ENCODE measurements around the gene THTPA.

THTPA gene

DNA sequence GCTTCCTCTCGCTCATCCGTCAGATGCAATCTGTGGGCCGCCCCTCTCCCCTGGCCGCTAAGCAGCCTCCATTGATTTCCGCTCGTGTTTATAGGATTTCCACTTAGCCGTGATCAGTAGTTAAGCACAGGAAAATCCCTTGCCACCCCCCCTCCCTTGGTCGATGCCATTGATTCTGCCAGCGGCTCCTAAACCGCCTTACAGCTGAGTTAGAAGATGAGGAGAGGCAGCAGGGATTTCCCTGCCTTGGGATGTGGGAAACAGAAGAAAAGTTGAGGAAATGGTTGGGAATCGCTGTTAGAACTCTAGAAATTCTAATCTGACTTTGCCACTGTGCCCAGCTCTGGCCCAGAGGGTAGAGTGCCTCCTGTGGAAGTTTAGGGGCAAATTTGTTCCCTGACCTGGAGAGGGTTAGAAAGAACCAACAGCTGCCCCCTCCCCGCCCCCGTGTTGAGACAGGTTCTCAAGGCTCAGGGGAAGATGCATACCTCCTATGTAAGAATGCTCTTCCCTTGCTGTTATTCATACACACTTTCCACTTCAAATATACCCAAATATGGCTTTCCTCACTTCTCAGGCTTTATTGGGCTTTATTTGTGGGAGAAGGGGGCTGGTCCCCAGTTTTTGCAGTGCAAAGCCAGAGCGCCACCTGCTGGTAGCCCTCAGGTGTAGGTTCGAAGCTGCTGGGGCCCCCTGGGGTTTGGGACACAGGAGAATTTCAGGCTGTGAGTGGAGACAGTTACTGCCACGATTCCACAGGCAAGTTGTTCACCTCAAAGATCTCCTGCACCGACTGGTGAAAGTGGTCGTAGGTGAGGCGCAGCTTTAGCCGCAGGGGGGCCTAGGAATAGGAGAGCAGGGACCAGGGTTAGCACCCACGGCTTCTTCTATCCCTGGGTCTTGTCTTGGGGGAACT is 3.2 kb downstream of the THTPA start:
- Histone ChIP-seq H3K36me3 (ENCODE audit: control insufficient read depth in 4 of 4, insufficient read depth in 4 of 4, low read length in 3 of 4) (peaks cover 20 to 66% (median 47%) of the 10 kb centered on the region in 4 experiments), H3K27ac (ENCODE audit: insufficient read depth in 1 of 2, low read depth in 1 of 2, low read length in 2 of 2, poor library complexity in 1 of 2, severe bottlenecking in 2 of 2) (no peak overlapping the region), H3K9me3 (ENCODE audit: control extremely low read depth in 1 of 5, control insufficient read depth in 4 of 5, insufficient read depth in 2 of 5, low read depth in 1 of 5, low read length in 4 of 5) (no peaks in the 10 kb centered on the region), H3K4me1 (ENCODE audit: control extremely low read depth in 1 of 4, control insufficient read depth in 4 of 4, insufficient read depth in 4 of 4, low read length in 3 of 4) (peaks cover 0 to 26% (median 17%) of the 10 kb centered on the region in 4 experiments), H3K27me3 (replicated peaks in 2 of 5; ENCODE audit: control insufficient read depth in 4 of 5, insufficient read depth in 5 of 5, low read length in 4 of 5) (no peaks in the 10 kb centered on the region), H3K4me3 (ENCODE audit: control insufficient read depth in 1 of 7, extremely low read depth in 1 of 7, insufficient read depth in 4 of 7, low read depth in 2 of 7, low read length in 6 of 7) (no peak overlapping the region)
- peak; percentile 66 to 85 (median 79) for DNase-seq
- CTCF ChIA-PET, result interaction anchor here (0.9 to 20.8 kb wide), 21 partner anchors 8 to 558 kb away, joined by 3 to 519 read pairs (median 8); partner anchors contain the start of genes AP1G2 and ZFHX2
- WGBS (ENCODE audit: insufficient coverage), result 72% methylated on average over 12 of the region's 21 CpGs
- POLR2A ChIA-PET, result interaction anchor here (0.6 to 1.0 kb wide), 3 partner anchors 237 to 1421 kb away, joined by 3 to 4 read pairs (median 3); no protein-coding TSS in a partner anchor

DNA sequence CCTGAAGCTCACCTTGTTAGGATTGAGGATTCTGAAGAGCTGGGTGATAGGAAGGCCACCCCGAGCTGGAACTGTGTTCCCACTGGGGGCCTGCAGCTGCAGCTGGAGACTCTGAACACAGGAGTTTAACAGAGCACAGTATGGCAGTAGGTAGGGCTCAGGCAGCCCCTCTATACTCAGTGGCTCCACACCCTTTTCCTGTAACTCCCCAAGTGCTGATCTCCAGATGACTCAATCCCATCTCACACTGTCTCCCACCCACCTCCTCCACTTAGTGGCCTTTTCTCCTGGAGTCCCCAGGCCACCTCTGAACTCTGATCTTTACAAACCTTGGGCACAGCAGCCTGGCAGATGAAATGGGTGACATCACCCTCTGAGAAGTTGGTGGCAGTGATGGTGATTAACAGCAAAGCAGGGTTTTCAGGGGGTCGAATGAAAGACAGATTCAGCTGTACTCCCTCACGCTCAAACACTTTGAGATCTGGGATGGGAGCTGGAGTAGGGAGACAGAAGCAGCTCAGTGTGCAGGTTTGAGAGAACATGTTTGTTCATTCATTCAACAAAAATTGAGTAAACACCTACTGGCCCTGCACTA is 4.0 kb downstream of the THTPA start:
- ChIA-PET POLR2A (interaction anchor here (1.0 kb wide), 1 partner anchor 293 kb away, joined by 4 read pairs; no protein-coding TSS in a partner anchor), CTCF (interaction anchor here (0.9 to 20.8 kb wide), 21 partner anchors 8 to 557 kb away, joined by 3 to 519 read pairs (median 8); partner anchors contain the start of genes AP1G2, HOMEZ and ZFHX2)
- Histone ChIP-seq H3K36me3 (ENCODE audit: control insufficient read depth in 4 of 4, insufficient read depth in 4 of 4, low read length in 3 of 4) (peaks cover 23 to 73% (median 51%) of the 10 kb centered on the region in 4 experiments), H3K27me3 (replicated peaks in 2 of 5; ENCODE audit: control insufficient read depth in 4 of 5, insufficient read depth in 5 of 5, low read length in 4 of 5) (no peaks in the 10 kb centered on the region), H3K9me3 (ENCODE audit: control extremely low read depth in 1 of 5, control insufficient read depth in 4 of 5, insufficient read depth in 2 of 5, low read depth in 1 of 5, low read length in 4 of 5) (no peaks in the 10 kb centered on the region), H3K27ac (ENCODE audit: insufficient read depth in 1 of 2, low read depth in 1 of 2, low read length in 2 of 2, poor library complexity in 1 of 2, severe bottlenecking in 2 of 2) (no peak overlapping the region), H3K4me1 (ENCODE audit: control extremely low read depth in 1 of 4, control insufficient read depth in 4 of 4, insufficient read depth in 4 of 4, low read length in 3 of 4) (peaks cover 0 to 26% (median 16%) of the 10 kb centered on the region in 4 experiments), H3K4me3 (ENCODE audit: control insufficient read depth in 1 of 7, extremely low read depth in 1 of 7, insufficient read depth in 4 of 7, low read depth in 2 of 7, low read length in 6 of 7) (no peak overlapping the region)
- DNase-seq, result no peak
- 94% methylated on average over 3 of the region's 3 CpGs for WGBS (ENCODE audit: insufficient coverage)

DNA sequence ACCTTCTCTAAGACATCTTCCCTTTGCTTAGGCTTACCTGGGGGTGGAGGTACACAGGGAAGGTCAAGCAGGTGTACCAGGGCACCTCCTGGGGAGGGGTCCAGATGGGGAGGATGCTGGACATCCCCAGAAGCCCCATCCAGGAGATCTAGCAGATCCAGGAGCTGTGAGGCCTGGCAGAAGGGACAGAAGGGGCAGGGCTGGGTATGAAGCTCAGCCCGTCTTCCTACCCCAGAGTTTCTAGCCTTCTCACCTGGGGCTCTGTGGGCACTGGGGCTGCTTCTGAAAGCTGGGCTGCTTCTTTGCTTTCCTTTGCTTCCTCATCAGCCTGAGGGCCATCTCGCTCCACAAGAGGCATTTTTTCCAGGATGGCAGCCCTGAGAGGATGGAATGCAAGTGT is 5.2 kb downstream of the THTPA start:
- POLR2A ChIA-PET, result interaction anchor here (1.4 kb wide), 1 partner anchor 83 kb away, joined by 3 read pairs; no protein-coding TSS in a partner anchor
- Histone ChIP-seq H3K36me3 (ENCODE audit: control insufficient read depth in 4 of 4, insufficient read depth in 4 of 4, low read length in 3 of 4) (peaks cover 24 to 86% (median 57%) of the 10 kb centered on the region in 4 experiments), H3K27me3 (replicated peaks in 2 of 5; ENCODE audit: control insufficient read depth in 4 of 5, insufficient read depth in 5 of 5, low read length in 4 of 5) (no peaks in the 10 kb centered on the region), H3K27ac (ENCODE audit: insufficient read depth in 1 of 2, low read depth in 1 of 2, low read length in 2 of 2, poor library complexity in 1 of 2, severe bottlenecking in 2 of 2) (no peak overlapping the region), H3K4me3 (ENCODE audit: control insufficient read depth in 1 of 7, extremely low read depth in 1 of 7, insufficient read depth in 4 of 7, low read depth in 2 of 7, low read length in 6 of 7) (no peak overlapping the region), H3K9me3 (ENCODE audit: control extremely low read depth in 1 of 5, control insufficient read depth in 4 of 5, insufficient read depth in 2 of 5, low read depth in 1 of 5, low read length in 4 of 5) (no peaks in the 10 kb centered on the region), H3K4me1 (ENCODE audit: control extremely low read depth in 1 of 4, control insufficient read depth in 4 of 4, insufficient read depth in 4 of 4, low read length in 3 of 4) (peaks cover 0 to 19% (median 13%) of the 10 kb centered on the region in 4 experiments)
- 92% methylated on average over 2 of the region's 2 CpGs for WGBS (ENCODE audit: insufficient coverage)
- CTCF ChIA-PET, result interaction anchor here (0.8 to 20.8 kb wide), 11 partner anchors 9 to 239 kb away, joined by 3 to 519 read pairs (median 15); partner anchors contain the start of genes AP1G2, NGDN and ZFHX2
- no peak for DNase-seq

DNA sequence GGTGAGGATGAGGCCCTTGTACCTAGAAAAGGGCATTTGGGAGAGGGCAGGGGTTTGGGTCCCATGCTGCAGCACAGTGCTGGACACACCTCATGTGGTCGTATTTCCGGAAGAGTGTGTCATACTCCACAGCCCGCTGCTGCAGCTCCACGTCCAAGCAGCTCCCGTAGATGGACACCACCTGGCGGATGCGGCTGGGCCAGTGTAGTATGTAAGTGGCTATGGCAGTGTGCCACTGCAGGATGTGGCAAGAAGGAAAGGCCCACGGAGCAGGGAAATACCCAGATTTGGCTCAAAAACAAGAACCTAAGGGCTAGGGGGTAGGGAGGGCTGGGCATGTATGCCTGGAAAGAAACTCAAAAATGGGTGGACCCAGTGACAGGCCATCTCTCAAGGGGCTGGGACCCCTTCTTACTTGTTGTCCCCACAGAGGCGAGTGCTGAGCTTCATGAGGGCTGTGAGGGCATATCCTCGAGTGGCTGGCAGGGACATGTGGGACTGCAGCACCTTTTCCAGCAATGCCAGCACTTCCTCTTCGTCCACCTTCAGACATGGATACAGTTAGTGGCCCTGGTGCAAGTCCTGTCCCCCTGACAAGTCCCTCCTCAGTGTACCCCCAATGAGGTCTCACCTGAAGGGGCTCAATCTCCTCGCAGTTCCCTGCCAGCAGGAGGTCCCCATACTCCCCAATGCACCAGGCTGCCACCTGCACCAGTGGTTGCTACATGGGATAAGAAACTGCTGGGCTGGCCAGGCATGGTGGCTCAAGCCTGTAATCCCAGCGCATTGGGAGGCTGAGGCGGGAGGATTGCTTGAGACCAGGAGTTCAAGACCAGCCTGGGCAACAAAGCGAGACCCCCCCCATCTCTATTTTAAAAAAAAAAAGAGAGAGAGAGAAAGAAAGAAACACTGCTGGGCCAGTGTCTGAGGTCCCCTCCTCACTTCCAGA is 6.1 kb downstream of the THTPA start:
- Histone ChIP-seq H3K27me3 (replicated peaks in 2 of 5; ENCODE audit: control insufficient read depth in 4 of 5, insufficient read depth in 5 of 5, low read length in 4 of 5) (no peaks in the 10 kb centered on the region), H3K9me3 (ENCODE audit: control extremely low read depth in 1 of 5, control insufficient read depth in 4 of 5, insufficient read depth in 2 of 5, low read depth in 1 of 5, low read length in 4 of 5) (no peaks in the 10 kb centered on the region), H3K4me1 (ENCODE audit: control extremely low read depth in 1 of 4, control insufficient read depth in 4 of 4, insufficient read depth in 4 of 4, low read length in 3 of 4) (peaks cover 0 to 18% (median 13%) of the 10 kb centered on the region in 4 experiments), H3K36me3 (ENCODE audit: control insufficient read depth in 4 of 4, insufficient read depth in 4 of 4, low read length in 3 of 4) (peaks cover 24 to 87% (median 57%) of the 10 kb centered on the region in 4 experiments), H3K4me3 (ENCODE audit: control insufficient read depth in 1 of 7, extremely low read depth in 1 of 7, insufficient read depth in 4 of 7, low read depth in 2 of 7, low read length in 6 of 7) (no peak overlapping the region), H3K27ac (ENCODE audit: insufficient read depth in 1 of 2, low read depth in 1 of 2, low read length in 2 of 2, poor library complexity in 1 of 2, severe bottlenecking in 2 of 2) (no peak overlapping the region)
- 92% methylated on average over 10 of the region's 15 CpGs for WGBS (ENCODE audit: insufficient coverage)
- POLR2A ChIA-PET, result interaction anchor here (1.4 kb wide), 1 partner anchor 84 kb away, joined by 3 read pairs; no protein-coding TSS in a partner anchor
- DNase-seq, result no peak
- CTCF ChIA-PET, result interaction anchor here (0.8 to 20.8 kb wide), 17 partner anchors 8 to 240 kb away, joined by 3 to 519 read pairs (median 6); partner anchors contain the start of genes AP1G2, NGDN and ZFHX2

DNA sequence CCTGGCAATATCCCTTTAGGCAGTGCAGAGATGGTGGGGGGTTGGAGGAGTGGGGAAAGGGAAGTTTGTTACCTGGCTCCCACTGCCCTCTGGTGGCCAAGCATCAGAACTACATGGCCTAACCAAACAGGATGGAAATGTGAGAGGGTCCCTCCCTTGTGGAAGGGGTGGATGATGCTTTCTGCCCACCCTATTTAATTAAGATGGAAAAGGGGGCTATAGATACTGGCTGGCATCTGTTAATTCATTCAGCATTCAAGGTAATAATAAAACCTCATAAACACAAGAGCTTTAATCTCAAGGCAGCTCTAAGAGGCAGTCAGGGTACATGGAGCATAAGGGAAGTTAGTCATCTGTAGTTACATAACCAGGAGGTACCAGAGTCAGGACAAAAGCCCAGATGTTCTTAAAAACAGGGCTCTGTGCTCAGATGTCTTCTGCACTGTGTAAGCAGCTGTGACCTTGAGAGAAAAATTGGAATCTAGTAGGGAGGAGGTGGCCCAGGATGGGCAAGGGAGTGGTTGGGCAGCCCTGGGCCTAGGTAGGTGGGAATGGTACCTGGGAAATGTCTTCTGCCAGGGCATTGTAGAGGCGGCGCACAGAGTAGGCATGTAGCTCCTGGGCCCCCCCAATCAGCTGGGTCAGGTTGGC is 6.9 kb downstream of the THTPA start:
- 100% methylated on average over 2 of the region's 2 CpGs for WGBS (ENCODE audit: insufficient coverage)
- Histone ChIP-seq H3K36me3 (ENCODE audit: control insufficient read depth in 4 of 4, insufficient read depth in 4 of 4, low read length in 3 of 4) (peaks cover 24 to 82% (median 56%) of the 10 kb centered on the region in 4 experiments), H3K9me3 (ENCODE audit: control extremely low read depth in 1 of 5, control insufficient read depth in 4 of 5, insufficient read depth in 2 of 5, low read depth in 1 of 5, low read length in 4 of 5) (no peaks in the 10 kb centered on the region), H3K27ac (ENCODE audit: insufficient read depth in 1 of 2, low read depth in 1 of 2, low read length in 2 of 2, poor library complexity in 1 of 2, severe bottlenecking in 2 of 2) (no peak overlapping the region), H3K27me3 (replicated peaks in 2 of 5; ENCODE audit: control insufficient read depth in 4 of 5, insufficient read depth in 5 of 5, low read length in 4 of 5) (no peaks in the 10 kb centered on the region), H3K4me3 (ENCODE audit: control insufficient read depth in 1 of 7, extremely low read depth in 1 of 7, insufficient read depth in 4 of 7, low read depth in 2 of 7, low read length in 6 of 7) (no peak overlapping the region), H3K4me1 (ENCODE audit: control extremely low read depth in 1 of 4, control insufficient read depth in 4 of 4, insufficient read depth in 4 of 4, low read length in 3 of 4) (peaks cover 0 to 18% (median 14%) of the 10 kb centered on the region in 4 experiments)
- ChIA-PET CTCF (interaction anchor here (1.0 to 20.8 kb wide), 12 partner anchors 9 to 241 kb away, joined by 3 to 519 read pairs (median 4); partner anchors contain the start of gene ZFHX2), POLR2A (no interaction called here)
- DNase-seq, result peak; percentile 59 to 77 (median 71)

Measured in common myeloid progenitor, CD34-positive (primary cell).